Liver (tissue), 9 donors: ENCODE measurements around the gene KRTAP5-2. TPM values are rescaled to one million over a fixed set of nuclear protein-coding genes. Genes with fewer than 3 reads are reported as not detected.
A peak's percentile ranks its signal among the peaks of the same experiment; 100 is the strongest.

Experiments used
- DNase-seq: peaks from one replicate; pipeline ENCODE4 v3.0.0-alpha.2; 2017; ENCODE audit warnings: low spot score
- H3K27ac ChIP-seq, 2 donors: one replicate each; pipeline ENCODE4 v1.7.0; 2013; ENCODE audit warnings: inconsistent platforms in 2 of 2, low read length in 2 of 2, control low read depth in 1 of 2, low read depth in 1 of 2, mild to moderate bottlenecking in 1 of 2
- H3K27me3 ChIP-seq, 4 donors: one replicate each; pipeline versions ENCODE4 v1.6.1 to v1.7.0; 2013; ENCODE audit warnings: low read length in 3 of 4, inconsistent platforms in 1 of 4, mild to moderate bottlenecking in 1 of 4, moderate library complexity in 1 of 4; ENCODE audit not compliant: control insufficient read depth in 4 of 4, insufficient read depth in 4 of 4
- H3K36me3 ChIP-seq, 4 donors: one replicate each; pipeline versions ENCODE4 v1.6.1 to v1.7.0; 2013; ENCODE audit warnings: low read length in 3 of 4, mild to moderate bottlenecking in 3 of 4, low read depth in 1 of 4, moderate library complexity in 1 of 4; ENCODE audit not compliant: control insufficient read depth in 4 of 4, insufficient read depth in 3 of 4
- H3K4me1 ChIP-seq, 4 donors: one replicate each; pipeline versions ENCODE4 v1.6.1 to v1.7.0; 2013; ENCODE audit warnings: low read length in 3 of 4, mild to moderate bottlenecking in 3 of 4, moderate library complexity in 1 of 4; ENCODE audit not compliant: control insufficient read depth in 4 of 4, insufficient read depth in 4 of 4
- H3K4me3 ChIP-seq, 3 donors: one replicate each; pipeline versions ENCODE4 v1.6.1 to v1.7.0; 2013; ENCODE audit warnings: low read length in 3 of 3, control low read depth in 1 of 3, low read depth in 1 of 3, mild to moderate bottlenecking in 1 of 3
- H3K9ac ChIP-seq, 2 donors: one replicate each; pipeline ENCODE4 v1.7.0; 2013; ENCODE audit warnings: low read length in 2 of 2, mild to moderate bottlenecking in 2 of 2, moderate library complexity in 2 of 2, control low read depth in 1 of 2, low read depth in 1 of 2
- H3K9me3 ChIP-seq, 4 donors: one replicate each; pipeline versions ENCODE4 v1.6.1 to v1.7.0; 2013; ENCODE audit warnings: low read length in 3 of 4; ENCODE audit not compliant: control insufficient read depth in 4 of 4
- ATF3 ChIP-seq: IDR thresholded peaks from 2 replicates; pipeline ENCODE4 v1.6.1; 2016; ENCODE audit warnings: antibody characterized with exemption
- CTCF ChIP-seq: fragments of 150-350 bp; IDR thresholded peaks from 2 replicates; pipeline ENCODE4 v1.5.1; 2017; ENCODE audit warnings: improper control_type of control experiment, low read depth, low read length; ENCODE audit not compliant: missing input control
- FOXA1 ChIP-seq: IDR thresholded peaks from 2 replicates; pipeline ENCODE4 v1.6.1; 2016; ENCODE audit warnings: antibody characterized with exemption
- FOXA2 ChIP-seq: IDR thresholded peaks from 2 replicates; pipeline ENCODE4 v1.6.1; 2016; ENCODE audit warnings: antibody characterized with exemption
- GABPA ChIP-seq, 2 donors: IDR thresholded peaks in 1 of 2; conservative IDR thresholded peaks in 1 of 2; 2 replicates each; pipeline ENCODE4 v1.6.1; 2016; ENCODE audit warnings: antibody characterized with exemption in 2 of 2, mild to moderate bottlenecking in 1 of 2, moderate library complexity in 1 of 2
- JUND ChIP-seq, 2 donors: IDR thresholded peaks; 2 replicates each; pipeline ENCODE4 v1.6.1; 2016; ENCODE audit warnings: antibody characterized with exemption in 2 of 2
- MAX ChIP-seq: IDR thresholded peaks from 2 replicates; pipeline ENCODE4 v1.6.1; 2016; ENCODE audit warnings: antibody characterized with exemption
- NR2F2 ChIP-seq: IDR thresholded peaks from 2 replicates; pipeline ENCODE4 v1.6.1; 2016; ENCODE audit warnings: antibody characterized with exemption
- RAD21 ChIP-seq, 2 donors: IDR thresholded peaks; 2 replicates each; pipeline ENCODE4 v1.6.1; 2016; ENCODE audit warnings: antibody characterized with exemption in 2 of 2, mild to moderate bottlenecking in 2 of 2
- SP1 ChIP-seq: IDR thresholded peaks from 2 replicates; pipeline ENCODE4 v1.6.1; 2018; ENCODE audit warnings: antibody characterized with exemption, mild to moderate bottlenecking
- TAF1 ChIP-seq: conservative IDR thresholded peaks from 2 replicates; pipeline ENCODE4 v1.6.1; 2016; ENCODE audit warnings: antibody characterized with exemption, mild to moderate bottlenecking
- YY1 ChIP-seq: IDR thresholded peaks from 2 replicates; pipeline ENCODE4 v1.6.1; 2016; ENCODE audit warnings: antibody characterized with exemption, mild to moderate bottlenecking
- ZBTB33 ChIP-seq: IDR thresholded peaks from 2 replicates; pipeline ENCODE4 v1.6.1; 2016; ENCODE audit warnings: antibody characterized with exemption
- WGBS: extraction: QIAGEN DNeasy Blood & Tissue Kit; methylation state at CpG from one replicate; pipeline ENCODE4 v1.1.7; 2013; 5-methylcytosine and 5-hydroxymethylcytosine counted together
- polyA plus RNA-seq, 2 donors: library from polyadenylated mRNA; stranded (reverse) in 1 of 2; unstranded in 1 of 2; fragments of 200-250 nt in 1 of 2; fragments of >200 nt in 1 of 2; fragmentation: Nextera tagmentation in 1 of 2; extraction: Ambion mirVana in 1 of 2; gene quantifications; one replicate each; pipeline versions ENCODE4 v1.2.1 to v1.2.3, GENCODE V29; 2013 to 2015
- total RNA-seq, 2 donors: library from RNA; depleted of rRNA; stranded (reverse); fragments of >200 nt; gene quantifications; one replicate each; pipeline ENCODE4 v1.2.3, GENCODE V29; 2014
- donor health status: healthy.
- donor health status: healthy.
- donor health status: healthy.
- donor health status: healthy.
- donor health status: healthy.

The KRTAP5-2 gene
- total and polyA plus RNA-seq, 4 donors = 0.08 TPM; not detected in 3

- Histone ChIP-seq H3K4me1 (peaks cover 0 to 6% (median 0%) of the 10 kb centered on the region in 4 donors), H3K4me3 (no peak within 1 kb of the TSS), H3K27me3 (peaks cover 0 to 7% (median 1%) of the 10 kb centered on the region in 4 donors), H3K36me3 (no peaks in the 10 kb centered on the region), H3K27ac (no peak within 1 kb of the TSS), H3K9ac (no peak within 1 kb of the TSS), H3K9me3 (no peaks in the 10 kb centered on the region)
- 70% methylated on average over 26 of the region's 26 CpGs for WGBS
- no peak for DNase-seq
- no peak for TF ChIP-seq ATF3
- TF ChIP-seq RAD21 (IDR thresholded peaks at IDR 0.05) = no peak
- TF ChIP-seq SP1 = no peak
- no peak for TF ChIP-seq NR2F2
- no peak for TF ChIP-seq GABPA (IDR thresholded peaks at IDR 0.05 in 1 of 2, conservative IDR thresholded peaks at IDR 0.05 in 1 of 2)
- TF ChIP-seq CTCF = no peak
- no peak for TF ChIP-seq FOXA1
- TF ChIP-seq FOXA2 = no peak
- TF ChIP-seq ZBTB33 = no peak
- no peak for TF ChIP-seq TAF1
- no peak for TF ChIP-seq YY1
These were observed 31.5 kb upstream of the KRTAP5-2 start, which contains the start of gene KRTAP5-5 for GRCh38 chr11:1629326-1630185. KRTAP5-5 (plus strand) TSS chr11:1629775; CDS start chr11:1629841, 66 bp downstream.

- Histone ChIP-seq H3K4me1 (peaks cover 0 to 6% (median 0%) of the 10 kb centered on the region in 4 donors), H3K36me3 (no peaks in the 10 kb centered on the region), H3K9ac (no peak overlapping the region), H3K27me3 (peaks cover 0 to 7% (median 0%) of the 10 kb centered on the region in 4 donors), H3K9me3 (no peaks in the 10 kb centered on the region), H3K27ac (no peak overlapping the region), H3K4me3 (no peak overlapping the region)
- peak; percentile 68 to 78 for TF ChIP-seq RAD21 (IDR thresholded peaks at IDR 0.05)
- TF ChIP-seq ATF3 = no peak
- no peak for TF ChIP-seq MAX
- TF ChIP-seq TAF1 = no peak
- TF ChIP-seq ZBTB33 = no peak
- TF ChIP-seq FOXA1 = no peak
- no peak for TF ChIP-seq SP1
- no peak for TF ChIP-seq JUND (IDR thresholded peaks at IDR 0.05)
- TF ChIP-seq NR2F2 = no peak
- TF ChIP-seq CTCF = peak; percentile 77
- TF ChIP-seq FOXA2 = no peak
- WGBS = 27% methylated on average over 35 of the region's 35 CpGs
- DNase-seq = peak; percentile 71
These were observed 30.6 kb upstream of the KRTAP5-2 start for GRCh38 chr11:1628506-1629325.
